ENCODE measurements around the gene MLLT3.
"Not testable (repeated sequence)": the region's sequence is repeated elsewhere in the genome, so short reads cannot be mapped to it uniquely, and the experiment has no call there.

Gene MLLT3

DNA sequence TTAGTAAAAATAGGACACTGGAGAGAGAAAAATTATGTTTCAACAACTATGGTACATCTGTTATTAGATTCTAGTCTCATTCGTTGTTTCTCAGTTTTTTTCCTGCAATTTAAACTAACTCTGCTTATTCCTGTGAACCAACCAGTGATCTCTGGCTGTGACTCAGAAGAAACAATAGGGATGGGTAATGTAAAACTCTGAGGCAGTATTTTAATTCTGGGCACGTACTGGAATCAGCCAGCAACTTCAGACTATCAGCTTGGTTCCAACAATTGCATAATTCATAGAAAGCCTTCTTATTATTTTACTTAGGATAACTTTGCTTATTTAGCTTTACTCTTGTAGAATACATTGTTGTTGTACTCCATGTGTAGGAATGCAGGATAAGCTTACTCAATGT lies 28.8 kb downstream of the MLLT3 start:
- DNase-seq, result no peak

GRCh38 chr9:20593105-20593504 lies 29.2 kb downstream of the MLLT3 start:
- no peak for DNase-seq

DNA sequence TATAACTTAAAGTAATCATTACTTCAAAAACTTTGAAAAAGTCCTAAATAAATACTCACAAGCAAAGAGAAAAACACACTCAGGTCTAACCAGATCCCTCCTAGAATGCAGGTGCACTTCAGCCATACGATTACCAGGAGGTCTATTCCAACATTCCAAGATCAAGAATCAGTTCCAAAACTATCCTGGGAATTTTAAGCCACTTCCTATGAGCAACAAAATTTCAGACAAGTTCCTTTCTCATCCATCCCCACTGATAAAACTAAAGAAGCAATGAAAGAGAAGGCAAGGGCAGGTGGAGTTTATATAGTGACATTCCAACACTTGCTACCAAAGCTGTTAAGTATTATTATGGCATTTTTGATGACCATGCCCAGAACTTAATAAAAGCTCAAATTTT lies 29.6 kb downstream of the MLLT3 start:
- no peak for DNase-seq

DNA sequence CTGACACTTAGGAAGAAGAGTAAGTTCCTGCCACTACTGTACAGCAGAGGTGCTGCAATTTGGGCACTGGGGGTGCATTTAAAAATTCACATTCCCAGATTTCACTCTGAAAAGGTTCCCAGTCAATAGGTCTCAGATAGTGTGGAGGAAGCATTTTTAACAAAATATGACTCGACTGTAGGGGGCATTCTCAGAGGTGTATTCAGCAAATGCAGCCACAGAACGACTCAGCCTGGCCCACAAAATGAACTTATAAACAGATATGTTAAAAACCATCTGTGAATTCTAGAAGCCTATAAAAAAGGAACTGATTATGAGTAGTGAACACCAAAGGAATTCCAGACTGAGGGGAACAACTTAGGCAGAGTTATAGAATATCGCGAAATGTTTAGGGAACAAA lies 31.1 kb downstream of the MLLT3 start:
- no peak for DNase-seq

GRCh38 chr9:20584968-20585643 lies 37.2 kb downstream of the MLLT3 start:
- DNase-seq, result no peak

DNA sequence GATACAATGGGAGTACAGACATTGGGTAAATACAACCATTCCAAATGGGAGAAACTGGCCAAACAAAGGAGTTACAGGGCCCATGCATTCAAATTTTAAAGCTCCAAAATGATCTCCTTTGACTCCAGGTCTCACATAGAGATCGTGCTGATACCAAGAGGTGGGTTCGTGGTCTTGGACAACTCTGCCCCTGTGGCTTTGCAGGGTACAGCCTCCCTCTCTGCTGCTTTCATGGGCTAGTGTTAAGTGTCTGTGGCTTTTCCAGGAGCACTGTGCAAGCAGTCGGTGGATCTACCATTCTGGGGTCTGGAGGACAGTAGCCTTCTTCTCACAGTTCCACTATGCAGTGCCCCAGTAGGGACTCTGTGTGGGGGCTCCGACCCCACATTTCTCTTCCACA lies 39.2 kb downstream of the MLLT3 start:
- DNase-seq, result not testable (repeated sequence)

DNA sequence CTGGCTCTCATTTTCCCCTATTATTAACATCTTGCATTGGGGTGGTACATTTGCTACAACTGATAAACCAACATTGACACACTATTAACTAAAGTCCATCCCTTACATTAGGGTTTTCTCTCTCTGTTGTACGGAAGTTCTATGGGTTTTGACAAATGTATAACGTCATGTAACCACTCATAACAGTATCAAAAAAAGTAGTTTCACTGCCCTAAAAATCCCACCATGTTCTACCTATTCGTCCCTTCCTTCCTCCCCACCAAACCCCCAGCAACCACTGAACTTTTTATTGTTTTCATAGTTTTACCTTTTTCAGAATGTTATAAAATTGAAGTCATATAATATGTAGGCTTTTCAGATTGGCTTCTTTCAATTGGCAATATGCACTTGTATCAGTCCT lies 40.1 kb downstream of the MLLT3 start:
- DNase-seq, result no peak

- no peak for DNase-seq
Observed at GRCh38 chr9:20580673-20581072, 41.6 kb downstream of the MLLT3 start.

DNA sequence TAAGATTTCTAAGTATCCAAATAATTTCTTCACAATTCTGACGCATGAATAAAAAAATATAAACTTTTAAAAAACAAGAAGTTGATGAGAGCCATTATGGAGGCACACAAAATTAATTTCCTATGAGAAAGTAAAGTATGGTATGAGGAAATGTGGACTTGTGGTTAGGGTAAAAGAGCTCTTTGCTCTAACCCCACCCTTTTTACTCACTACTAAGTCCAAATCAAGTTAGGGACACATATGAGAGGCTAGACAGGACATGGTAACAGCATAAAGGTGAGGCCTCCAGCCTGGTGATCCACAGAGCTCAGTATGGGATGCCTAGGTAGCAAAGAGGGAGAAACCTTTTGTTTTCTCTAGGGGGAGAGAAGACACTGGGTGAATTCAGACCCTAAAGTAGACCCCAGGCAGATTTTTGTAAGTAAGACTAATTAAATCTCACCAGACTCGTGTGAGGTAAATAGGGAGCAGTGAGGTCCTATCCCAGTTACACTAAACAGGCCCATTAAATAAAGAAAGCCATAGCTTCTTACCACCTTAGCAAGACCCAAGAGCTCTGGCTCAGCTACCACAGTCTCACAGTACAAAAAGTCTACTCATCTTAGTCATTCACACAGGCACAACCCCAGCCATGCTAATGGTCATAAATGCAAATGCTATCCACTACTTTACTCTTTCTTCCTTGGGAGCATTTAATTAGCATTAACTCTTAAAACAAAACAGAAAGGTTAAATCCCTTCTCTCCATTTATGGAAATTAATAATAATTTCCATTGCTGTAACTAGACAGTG lies 42.6 kb downstream of the MLLT3 start:
- DNase-seq, result no peak

GRCh38 chr9:20573023-20573422 lies 49.3 kb downstream of the MLLT3 start:
- no peak for DNase-seq

- DNase-seq, result no peak
Observed at GRCh38 chr9:20570756-20571155, 51.5 kb downstream of the MLLT3 start.

GRCh38 chr9:20570087-20570486 lies 52.2 kb downstream of the MLLT3 start:
- no peak for DNase-seq

DNA sequence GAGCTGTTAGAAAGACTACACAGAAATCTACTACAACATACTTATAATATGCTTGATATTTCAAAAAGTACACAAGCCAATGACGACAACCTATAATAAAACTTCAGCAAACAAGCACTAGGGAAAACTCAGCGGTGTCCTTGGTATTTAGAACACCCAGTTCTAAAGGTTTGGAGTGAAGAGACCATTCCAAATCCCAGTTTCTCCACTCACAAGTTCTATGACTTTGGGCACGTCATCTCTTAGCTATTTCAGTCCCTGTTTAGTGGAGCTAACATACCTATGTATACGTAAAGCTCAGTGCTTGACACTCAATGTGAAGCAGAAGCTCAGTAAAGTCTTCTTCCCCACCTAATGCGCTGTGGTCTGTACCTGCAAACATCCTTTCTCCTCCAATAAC lies 52.8 kb downstream of the MLLT3 start:
- DNase-seq, result no peak

- no peak for DNase-seq
Observed at GRCh38 chr9:20568400-20568799, 53.9 kb downstream of the MLLT3 start.

DNA sequence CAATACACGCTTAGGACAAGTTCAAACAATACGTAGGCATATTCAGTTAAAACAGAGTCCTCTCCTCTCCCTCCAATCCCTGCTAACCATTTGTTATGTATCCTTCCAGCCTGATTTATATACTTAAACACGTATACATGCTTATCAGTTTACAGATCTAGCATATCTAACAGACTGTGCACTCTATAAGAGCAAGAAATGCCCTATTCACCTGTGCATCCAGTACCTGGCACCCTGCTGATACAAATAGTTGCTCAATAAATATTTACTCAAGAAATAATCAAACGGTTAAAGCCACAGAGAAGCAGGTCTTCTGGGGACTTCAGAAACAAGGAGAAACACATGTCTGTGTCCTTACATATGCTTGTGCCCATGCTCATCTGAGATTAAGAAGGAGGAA lies 55.9 kb downstream of the MLLT3 start:
- DNase-seq, result no peak

DNA sequence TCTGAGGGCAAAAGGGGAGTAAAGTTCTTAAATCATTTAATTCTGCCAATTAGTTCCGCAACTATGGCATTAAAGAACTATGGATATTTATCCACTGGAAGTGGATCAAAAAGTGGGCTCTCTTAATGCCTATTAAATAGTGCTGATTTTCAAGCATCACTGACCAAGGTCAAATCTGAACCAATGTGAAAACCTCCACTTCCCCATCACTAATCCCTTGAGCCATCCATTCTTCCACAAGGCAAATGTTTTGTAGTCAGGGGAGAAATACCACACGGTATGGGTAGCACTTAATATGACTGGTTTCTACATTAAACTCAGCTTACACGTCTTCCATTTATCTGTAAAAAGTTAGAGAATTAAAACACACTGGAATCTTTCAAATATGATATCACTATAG lies 57.6 kb downstream of the MLLT3 start:
- DNase-seq, result no peak

DNA sequence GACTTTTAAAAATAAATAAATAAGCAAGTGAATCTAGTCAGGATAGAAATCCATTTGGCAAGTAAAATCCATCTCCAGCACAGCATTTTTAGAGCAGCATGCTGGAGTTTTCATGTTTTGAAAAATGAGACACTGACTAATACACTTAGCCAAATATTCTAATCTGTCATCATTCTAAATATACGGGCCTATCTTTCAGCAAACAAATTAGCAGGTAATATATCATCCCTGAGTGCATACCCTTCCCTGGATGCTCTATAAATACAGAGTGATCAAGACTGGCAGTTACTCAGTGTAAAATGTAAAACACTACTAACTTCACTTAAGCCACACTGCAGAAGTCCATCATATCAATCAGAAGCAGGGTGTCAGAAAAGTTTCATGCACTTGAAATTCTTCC lies 58.4 kb downstream of the MLLT3 start:
- no peak for DNase-seq

- DNase-seq, result no peak
Observed at GRCh38 chr9:20562051-20562450, 60.2 kb downstream of the MLLT3 start.

- DNase-seq, result no peak
Observed at GRCh38 chr9:20561531-20561930, 60.8 kb downstream of the MLLT3 start.

DNA sequence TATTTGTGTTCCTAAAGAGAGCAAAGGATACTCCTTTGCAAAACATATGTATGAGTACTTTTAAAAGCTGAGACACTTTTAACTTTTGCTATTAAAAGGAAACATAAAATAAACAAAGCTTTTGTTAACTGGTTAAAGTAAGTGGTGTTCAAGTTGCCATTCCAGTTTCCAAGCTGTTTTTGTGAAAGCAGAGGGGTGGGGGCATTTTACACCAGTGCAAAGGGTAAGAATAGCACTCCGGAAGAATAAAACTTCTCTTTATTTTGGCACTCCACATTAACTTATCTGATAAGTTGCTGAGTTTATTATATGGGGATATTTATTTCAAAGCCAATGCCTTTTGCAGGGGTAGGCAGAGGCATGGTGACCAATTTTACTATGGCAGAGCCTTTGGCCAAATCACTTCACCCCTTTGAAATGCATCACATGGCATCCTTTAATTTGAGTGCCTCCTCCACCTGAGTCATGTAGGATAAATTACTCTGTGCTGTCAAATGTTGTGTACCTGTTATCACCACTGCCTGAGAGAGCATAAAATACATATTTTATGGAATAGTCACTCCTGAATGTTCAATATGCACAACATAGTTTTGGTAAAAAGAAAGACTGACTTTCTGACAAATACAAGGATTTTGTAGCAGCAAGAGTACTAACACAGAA lies 62.9 kb downstream of the MLLT3 start:
- DNase-seq, result no peak

- no peak for DNase-seq
Observed at GRCh38 chr9:20558566-20559016, 63.7 kb downstream of the MLLT3 start.

- DNase-seq, result no peak
Observed at GRCh38 chr9:20557890-20558565, 64.3 kb downstream of the MLLT3 start.

DNA sequence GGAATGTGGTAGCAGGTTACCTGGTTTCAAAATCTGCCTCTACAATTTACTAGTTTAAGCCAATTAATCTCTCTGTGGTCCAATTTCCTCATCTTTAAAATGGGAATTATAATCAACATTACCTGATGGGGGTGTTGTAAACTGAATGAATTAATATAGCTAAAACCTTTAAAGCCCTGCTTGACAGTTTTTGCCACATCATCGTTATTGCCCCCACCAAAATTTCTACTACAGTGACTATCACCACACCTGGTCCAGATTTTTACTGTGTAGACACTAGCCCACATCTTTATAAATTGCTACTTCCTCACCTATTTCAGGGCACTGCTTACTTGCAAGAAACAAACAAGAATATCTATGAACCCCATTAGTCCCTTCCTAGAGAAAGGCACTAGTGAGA lies 65.0 kb downstream of the MLLT3 start:
- no peak for DNase-seq
